ENCODE results near the gene TMEM94. TPM values are rescaled to one million over a fixed set of nuclear protein-coding genes. Genes with fewer than 3 reads are reported as not detected.
A peak's percentile ranks its signal among the peaks of the same experiment; 100 is the strongest.

TMEM94 gene
- total and polyA plus RNA-seq, 2 of the 13 experiments (the other 11 are each of a cell fraction or from before 2014, with no cell fraction given): 32.6 to 134 TPM

DNA sequence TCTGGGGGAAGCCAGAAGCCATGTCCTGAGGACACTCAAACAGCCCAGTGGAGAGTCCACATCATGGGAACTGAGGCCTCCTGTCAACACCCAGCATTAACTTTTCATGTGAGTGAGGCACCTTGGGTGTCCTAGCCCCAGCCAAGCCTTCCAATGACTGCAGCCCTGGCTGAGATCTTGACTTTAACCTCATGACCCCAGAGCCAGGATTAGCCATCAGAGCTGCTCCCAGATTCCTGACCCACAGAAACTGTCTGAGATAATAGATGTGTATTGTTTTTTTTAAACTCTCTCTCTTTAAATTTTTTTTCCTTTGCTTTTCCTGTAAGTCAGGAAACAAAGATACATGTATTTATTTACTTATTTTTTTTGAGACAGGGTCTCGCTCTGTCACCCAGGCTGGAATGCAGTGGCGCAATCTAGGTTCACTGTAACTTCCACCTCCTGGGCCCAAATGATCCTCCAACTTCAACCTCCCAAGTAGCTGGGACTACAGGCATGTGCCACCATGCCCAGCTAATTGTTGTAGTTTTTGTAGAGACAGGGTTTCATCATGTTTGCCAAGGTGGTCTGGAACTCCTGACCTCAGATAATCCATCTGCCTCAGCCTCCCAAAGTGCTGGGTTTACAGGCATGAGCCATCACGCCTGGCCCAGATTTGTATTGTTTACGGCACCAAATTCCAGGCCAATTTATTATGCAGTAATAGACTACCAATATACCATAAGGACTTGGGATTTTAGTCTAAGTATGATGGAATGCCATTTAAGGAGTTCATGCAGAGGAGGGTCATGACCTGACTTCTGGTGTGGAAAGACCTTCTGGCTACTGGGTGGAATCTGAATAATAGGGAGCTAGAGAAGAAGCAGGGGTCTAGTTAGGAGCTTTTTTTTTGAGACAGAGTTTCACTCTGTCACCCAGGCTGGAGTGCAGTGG, 14.0 kb upstream of the TMEM94 start (continued):
- peak; percentile 47; the same call in 1 of the 2 replicates for TF ChIP-seq SAP130 (CRISPR knock-in tag; IDR thresholded peaks at IDR 0.05; ENCODE audit: low read depth)
- TF ChIP-seq FOXP4 (CRISPR knock-in tag; IDR thresholded peaks at IDR 0.05): peak; percentile 62
- peak; percentile 39; the same call in 1 of the 2 replicates for TF ChIP-seq SALL1 (CRISPR knock-in tag; IDR thresholded peaks at IDR 0.05)
- 0 out of 2 replicates have a peak, but pooled peaks have one; percentile 56 for TF ChIP-seq KDM3A (CRISPR knock-in tag; IDR thresholded peaks at IDR 0.05; ENCODE audit: low read depth)
- TF ChIP-seq ZC3H13 (CRISPR knock-in tag; IDR thresholded peaks at IDR 0.05): no peak
- TF ChIP-seq, protein P1, sequence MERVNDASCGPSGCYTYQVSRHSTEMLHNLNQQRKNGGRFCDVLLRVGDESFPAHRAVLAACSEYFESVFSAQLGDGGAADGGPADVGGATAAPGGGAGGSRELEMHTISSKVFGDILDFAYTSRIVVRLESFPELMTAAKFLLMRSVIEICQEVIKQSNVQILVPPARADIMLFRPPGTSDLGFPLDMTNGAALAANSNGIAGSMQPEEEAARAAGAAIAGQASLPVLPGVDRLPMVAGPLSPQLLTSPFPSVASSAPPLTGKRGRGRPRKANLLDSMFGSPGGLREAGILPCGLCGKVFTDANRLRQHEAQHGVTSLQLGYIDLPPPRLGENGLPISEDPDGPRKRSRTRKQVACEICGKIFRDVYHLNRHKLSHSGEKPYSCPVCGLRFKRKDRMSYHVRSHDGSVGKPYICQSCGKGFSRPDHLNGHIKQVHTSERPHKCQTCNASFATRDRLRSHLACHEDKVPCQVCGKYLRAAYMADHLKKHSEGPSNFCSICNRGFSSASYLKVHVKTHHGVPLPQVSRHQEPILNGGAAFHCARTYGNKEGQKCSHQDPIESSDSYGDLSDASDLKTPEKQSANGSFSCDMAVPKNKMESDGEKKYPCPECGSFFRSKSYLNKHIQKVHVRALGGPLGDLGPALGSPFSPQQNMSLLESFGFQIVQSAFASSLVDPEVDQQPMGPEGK (CRISPR knock-in tag; IDR thresholded peaks at IDR 0.05): no peak
- TF ChIP-seq IRX3 (CRISPR knock-in tag; IDR thresholded peaks at IDR 0.05; ENCODE audit: borderline replicate concordance, low read depth): no peak
- TF ChIP-seq EP300 (IDR thresholded peaks at IDR 0.05; ENCODE audit: low read depth in 2 of 2, low read length in 2 of 2): peak in 1 of 2 experiments; percentile 56; a peak in 1 of 4 replicates
- TF ChIP-seq EP300 (CRISPR knock-in tag; IDR thresholded peaks at IDR 0.05; ENCODE audit: borderline replicate concordance): no peak
- TF ChIP-seq ZFX (CRISPR knock-in tag; IDR thresholded peaks at IDR 0.05; ENCODE audit: low read depth): peak; percentile 42; the same call in 1 of the 2 replicates
- TF ChIP-seq GABPB1 (CRISPR knock-in tag; IDR thresholded peaks at IDR 0.05): no peak
- TF ChIP-seq NR2F6 (IDR thresholded peaks at IDR 0.05): peak; percentile 66; the same call in 1 of the 2 replicates
- TF ChIP-seq NR2F6 (CRISPR knock-in tag; IDR thresholded peaks at IDR 0.05): peak; percentile 75
- TF ChIP-seq ZNF501 (CRISPR knock-in tag; IDR thresholded peaks at IDR 0.05): peak; percentile 76
- TF ChIP-seq ISL2 (CRISPR knock-in tag; IDR thresholded peaks at IDR 0.05): no peak
- TF ChIP-seq ZNF644 (CRISPR knock-in tag; IDR thresholded peaks at IDR 0.05; ENCODE audit: low read depth): 0 out of 2 replicates have a peak, but pooled peaks have one; percentile 6
- TF ChIP-seq, protein P2, sequence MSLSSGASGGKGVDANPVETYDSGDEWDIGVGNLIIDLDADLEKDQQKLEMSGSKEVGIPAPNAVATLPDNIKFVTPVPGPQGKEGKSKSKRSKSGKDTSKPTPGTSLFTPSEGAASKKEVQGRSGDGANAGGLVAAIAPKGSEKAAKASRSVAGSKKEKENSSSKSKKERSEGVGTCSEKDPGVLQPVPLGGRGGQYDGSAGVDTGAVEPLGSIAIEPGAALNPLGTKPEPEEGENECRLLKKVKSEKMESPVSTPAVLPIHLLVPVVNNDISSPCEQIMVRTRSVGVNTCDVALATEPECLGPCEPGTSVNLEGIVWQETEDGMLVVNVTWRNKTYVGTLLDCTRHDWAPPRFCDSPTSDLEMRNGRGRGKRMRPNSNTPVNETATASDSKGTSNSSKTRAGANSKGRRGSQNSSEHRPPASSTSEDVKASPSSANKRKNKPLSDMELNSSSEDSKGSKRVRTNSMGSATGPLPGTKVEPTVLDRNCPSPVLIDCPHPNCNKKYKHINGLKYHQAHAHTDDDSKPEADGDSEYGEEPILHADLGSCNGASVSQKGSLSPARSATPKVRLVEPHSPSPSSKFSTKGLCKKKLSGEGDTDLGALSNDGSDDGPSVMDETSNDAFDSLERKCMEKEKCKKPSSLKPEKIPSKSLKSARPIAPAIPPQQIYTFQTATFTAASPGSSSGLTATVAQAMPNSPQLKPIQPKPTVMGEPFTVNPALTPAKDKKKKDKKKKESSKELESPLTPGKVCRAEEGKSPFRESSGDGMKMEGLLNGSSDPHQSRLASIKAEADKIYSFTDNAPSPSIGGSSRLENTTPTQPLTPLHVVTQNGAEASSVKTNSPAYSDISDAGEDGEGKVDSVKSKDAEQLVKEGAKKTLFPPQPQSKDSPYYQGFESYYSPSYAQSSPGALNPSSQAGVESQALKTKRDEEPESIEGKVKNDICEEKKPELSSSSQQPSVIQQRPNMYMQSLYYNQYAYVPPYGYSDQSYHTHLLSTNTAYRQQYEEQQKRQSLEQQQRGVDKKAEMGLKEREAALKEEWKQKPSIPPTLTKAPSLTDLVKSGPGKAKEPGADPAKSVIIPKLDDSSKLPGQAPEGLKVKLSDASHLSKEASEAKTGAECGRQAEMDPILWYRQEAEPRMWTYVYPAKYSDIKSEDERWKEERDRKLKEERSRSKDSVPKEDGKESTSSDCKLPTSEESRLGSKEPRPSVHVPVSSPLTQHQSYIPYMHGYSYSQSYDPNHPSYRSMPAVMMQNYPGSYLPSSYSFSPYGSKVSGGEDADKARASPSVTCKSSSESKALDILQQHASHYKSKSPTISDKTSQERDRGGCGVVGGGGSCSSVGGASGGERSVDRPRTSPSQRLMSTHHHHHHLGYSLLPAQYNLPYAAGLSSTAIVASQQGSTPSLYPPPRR (CRISPR knock-in tag; IDR thresholded peaks at IDR 0.05; ENCODE audit: borderline replicate concordance): 0 out of 2 replicates have a peak, but pooled peaks have one; percentile 29
- TF ChIP-seq TBX2 (CRISPR knock-in tag; IDR thresholded peaks at IDR 0.05; ENCODE audit: borderline replicate concordance): peak; percentile 28; the same call in 1 of the 2 replicates
- TF ChIP-seq ZNF670 (CRISPR knock-in tag; IDR thresholded peaks at IDR 0.05; ENCODE audit: borderline replicate concordance): no peak

Measured in HepG2 (cell line).